HEK293 (cell line): Measurements from ENCODE around the gene NUMB.

Experiments
- CTCF ChIA-PET: fragments of 350-600 bp; formaldehyde crosslinking; extraction: SDS; loops from one replicate; lab custom pipeline; 2021; ENCODE audit warnings: antibody characterized with exemption; lab: Yijun Ruan, JAX
- POLR2A ChIA-PET: fragments of 300-600 bp; formaldehyde crosslinking; extraction: SDS; loops from one replicate; lab custom pipeline; 2020; ENCODE audit warnings: antibody characterized with exemption, inconsistent platforms; lab: Yijun Ruan, JAX
- H3K27ac ChIP-seq: fragments of 200-500 bp; sonication (Bioruptor generic); 2 replicates; pipeline ENCODE4 v1.5.1; 2014; ENCODE audit warnings: low read depth, low read length, control low read depth, inconsistent platforms; ENCODE audit errors: extremely low read depth
- H3K36me3 ChIP-seq, 2 experiments: fragments of 200-500 bp in 1 of 2; sonication (Bioruptor generic) in 1 of 2; 1 replicate in 1 of 2; 2 replicates in 1 of 2; pipeline ENCODE4 v1.5.1; 2014 to 2017; ENCODE audit warnings: inconsistent platforms in 2 of 2, low read length in 2 of 2; ENCODE audit not compliant: control insufficient read depth in 2 of 2, insufficient read depth in 1 of 2
- H3K4me1 ChIP-seq: fragments of 200-500 bp; sonication (Bioruptor generic); 2 replicates; pipeline ENCODE4 v1.5.1; 2014; ENCODE audit warnings: mild to moderate bottlenecking, low read length, inconsistent platforms; ENCODE audit not compliant: control insufficient read depth, insufficient read depth
- H3K4me3 ChIP-seq: 2 replicates; pipeline ENCODE4 v1.5.1; 2011; ENCODE audit warnings: low read depth, mild to moderate bottlenecking, control low read depth, low read length, moderate library complexity
- H3K9me3 ChIP-seq: fragments of 200-500 bp; sonication (Bioruptor generic); 2 replicates; pipeline ENCODE4 v1.5.1; 2014; ENCODE audit warnings: low read depth, low read length, inconsistent platforms; ENCODE audit not compliant: control insufficient read depth, insufficient read depth
- GLIS1 ChIP-seq: fragments of 450-650 bp; formaldehyde crosslinking; IDR thresholded peaks from 2 replicates; pipeline ENCODE4 v1.5.1; 2016; ENCODE audit warnings: missing biosample characterization, missing genetic modification characterization
- GLIS2 ChIP-seq: fragments of 450-650 bp; formaldehyde crosslinking; IDR thresholded peaks from 2 replicates; pipeline ENCODE4 v1.5.1; 2016; ENCODE audit warnings: missing biosample characterization, missing genetic modification characterization
- KLF7 ChIP-seq: fragments of 450-650 bp; formaldehyde crosslinking; IDR thresholded peaks from 2 replicates; pipeline ENCODE4 v1.5.1; 2016; ENCODE audit warnings: missing biosample characterization, missing genetic modification characterization, borderline replicate concordance
- OSR2 ChIP-seq: fragments of 450-650 bp; formaldehyde crosslinking; IDR thresholded peaks from 2 replicates; pipeline ENCODE4 v1.5.1; 2016; ENCODE audit warnings: missing biosample characterization, missing genetic modification characterization
- PRDM1 ChIP-seq: fragments of 450-650 bp; formaldehyde crosslinking; IDR thresholded peaks from 2 replicates; pipeline ENCODE4; 2016; ENCODE audit warnings: missing biosample characterization, missing genetic modification characterization
- SP7 ChIP-seq: fragments of 450-650 bp; formaldehyde crosslinking; IDR thresholded peaks from 2 replicates; pipeline ENCODE4 v1.5.1; 2016; ENCODE audit warnings: missing biosample characterization, missing genetic modification characterization
- YY1 ChIP-seq: fragments of 450-650 bp; formaldehyde crosslinking; IDR thresholded peaks from 2 replicates; pipeline ENCODE4 v1.5.1; 2018; ENCODE audit warnings: missing biosample characterization, missing genetic modification characterization
- ZBTB1 ChIP-seq: fragments of 450-650 bp; formaldehyde crosslinking; IDR thresholded peaks from 2 replicates; pipeline ENCODE4 v1.5.1; 2016; ENCODE audit warnings: missing biosample characterization, missing genetic modification characterization
- ZBTB17 ChIP-seq: fragments of 450-650 bp; formaldehyde crosslinking; IDR thresholded peaks from 2 replicates; pipeline ENCODE4 v1.5.1; 2016; ENCODE audit warnings: missing biosample characterization, missing genetic modification characterization
- ZEB2 ChIP-seq: fragments of 450-650 bp; formaldehyde crosslinking; IDR thresholded peaks from 2 replicates; pipeline ENCODE4 v1.5.1; 2016; ENCODE audit warnings: missing biosample characterization, missing genetic modification characterization
- ZIC2 ChIP-seq: fragments of 450-650 bp; formaldehyde crosslinking; IDR thresholded peaks from 2 replicates; pipeline ENCODE4 v1.5.1; 2016; ENCODE audit warnings: missing biosample characterization, missing genetic modification characterization
- ZNF16 ChIP-seq: fragments of 450-650 bp; formaldehyde crosslinking; IDR thresholded peaks from 2 replicates; pipeline ENCODE4 v1.5.1; 2016; ENCODE audit warnings: low read depth, missing biosample characterization, missing genetic modification characterization
- ZNF175 ChIP-seq: fragments of 450-650 bp; formaldehyde crosslinking; IDR thresholded peaks from 2 replicates; pipeline ENCODE4 v1.5.1; 2016; ENCODE audit warnings: missing biosample characterization, missing genetic modification characterization
- ZNF24 ChIP-seq: fragments of 450-650 bp; formaldehyde crosslinking; IDR thresholded peaks from 2 replicates; pipeline ENCODE4 v1.5.1; 2016; ENCODE audit warnings: missing biosample characterization, missing genetic modification characterization
- ZNF248 ChIP-seq: fragments of 450-650 bp; formaldehyde crosslinking; IDR thresholded peaks from 2 replicates; pipeline ENCODE4 v1.5.1; 2017; ENCODE audit warnings: missing biosample characterization, missing genetic modification characterization
- ZNF292 ChIP-seq: fragments of 450-650 bp; formaldehyde crosslinking; IDR thresholded peaks from 2 replicates; pipeline ENCODE4 v1.5.1; 2016; ENCODE audit warnings: low read depth, missing biosample characterization, missing genetic modification characterization, borderline replicate concordance
- ZNF366 ChIP-seq: fragments of 450-650 bp; formaldehyde crosslinking; conservative IDR thresholded peaks from 2 replicates; pipeline ENCODE4 v1.5.1; 2016; ENCODE audit warnings: missing biosample characterization, missing genetic modification characterization
- ZNF433 ChIP-seq: fragments of 450-650 bp; formaldehyde crosslinking; IDR thresholded peaks from 2 replicates; pipeline ENCODE4 v1.5.1; 2016; ENCODE audit warnings: missing biosample characterization, missing genetic modification characterization, low read depth
- ZNF501 ChIP-seq: fragments of 450-650 bp; formaldehyde crosslinking; IDR thresholded peaks from 2 replicates; pipeline ENCODE4 v1.5.1; 2016; ENCODE audit warnings: missing biosample characterization, missing genetic modification characterization
- ZNF585B ChIP-seq: fragments of 450-650 bp; formaldehyde crosslinking; IDR thresholded peaks from 2 replicates; pipeline ENCODE4 v1.5.1; 2016; ENCODE audit warnings: missing biosample characterization, missing genetic modification characterization
- ZNF629 ChIP-seq: fragments of 450-650 bp; formaldehyde crosslinking; IDR thresholded peaks from 2 replicates; pipeline ENCODE4 v1.5.1; 2017; ENCODE audit warnings: missing biosample characterization, missing genetic modification characterization
- TF ChIP-seq, protein P1 (sequence below): fragments of 450-650 bp; formaldehyde crosslinking; IDR thresholded peaks from 2 replicates; pipeline ENCODE4 v1.5.1; 2016; ENCODE audit warnings: missing biosample characterization, missing genetic modification characterization
- TF ChIP-seq, protein P2 (sequence below): fragments of 450-650 bp; formaldehyde crosslinking; IDR thresholded peaks from 2 replicates; pipeline ENCODE4 v1.5.1; 2016; ENCODE audit warnings: missing biosample characterization, missing genetic modification characterization
- TF ChIP-seq, protein P3 (sequence below): fragments of 450-650 bp; formaldehyde crosslinking; IDR thresholded peaks from 2 replicates; pipeline ENCODE4 v1.5.1; 2017; ENCODE audit warnings: missing biosample characterization, missing genetic modification characterization
- TF ChIP-seq, protein P4 (sequence below): fragments of 450-650 bp; formaldehyde crosslinking; IDR thresholded peaks from 2 replicates; pipeline ENCODE4 v1.5.1; 2016; ENCODE audit warnings: missing biosample characterization, missing genetic modification characterization
- TF ChIP-seq, protein P5 (sequence below): fragments of 450-650 bp; formaldehyde crosslinking; IDR thresholded peaks from 2 replicates; pipeline ENCODE4 v1.5.1; 2017; ENCODE audit warnings: missing biosample characterization, missing genetic modification characterization
- TF ChIP-seq, protein P6 (sequence below): fragments of 450-650 bp; formaldehyde crosslinking; IDR thresholded peaks from 2 replicates; pipeline ENCODE4 v1.5.1; 2016; ENCODE audit warnings: missing biosample characterization, missing genetic modification characterization
- TF ChIP-seq, protein P7 (sequence below): fragments of 450-650 bp; formaldehyde crosslinking; IDR thresholded peaks from 2 replicates; pipeline ENCODE4 v1.5.1; 2017; ENCODE audit warnings: missing biosample characterization, missing genetic modification characterization

Gene NUMB

DNA sequence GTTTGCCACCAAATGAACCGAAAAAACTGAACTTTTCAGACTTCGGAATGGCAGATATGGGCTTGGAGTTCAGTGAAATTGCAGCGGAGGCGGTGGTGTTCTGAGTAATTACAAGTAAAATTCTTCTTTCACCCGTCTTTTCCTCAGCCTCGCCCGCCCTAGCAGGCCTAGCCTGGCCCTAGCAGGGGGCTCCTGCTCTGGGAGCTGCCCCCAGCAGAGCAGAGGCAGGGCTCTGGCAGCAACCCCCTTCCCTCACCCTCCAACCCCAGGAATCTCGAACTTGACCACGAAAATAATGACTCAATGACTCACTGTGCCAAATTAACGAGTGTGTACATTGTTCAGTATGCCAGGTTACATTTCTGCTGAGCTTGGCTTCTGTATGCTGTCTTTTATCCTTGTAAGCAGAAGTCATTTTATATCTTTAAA, 219.9 kb downstream of the NUMB start:
- Histone ChIP-seq H3K4me3 (peak overlapping the region; percentile 54), H3K27ac (peak overlapping the region; percentile 77), H3K9me3 (no peaks in the 10 kb centered on the region), H3K4me1 (peaks cover 13% of the 10 kb centered on the region), H3K36me3 (no peaks in the 10 kb centered on the region)
- ChIA-PET CTCF (no interaction called here), POLR2A (interaction anchor here (0.7 to 2.1 kb wide), 3 partner anchors 102 to 220 kb away, joined by 3 to 8 read pairs (median 4); partner anchors contain the start of genes NUMB, PSEN1 and RBM25)
- TF ChIP-seq, protein P1, sequence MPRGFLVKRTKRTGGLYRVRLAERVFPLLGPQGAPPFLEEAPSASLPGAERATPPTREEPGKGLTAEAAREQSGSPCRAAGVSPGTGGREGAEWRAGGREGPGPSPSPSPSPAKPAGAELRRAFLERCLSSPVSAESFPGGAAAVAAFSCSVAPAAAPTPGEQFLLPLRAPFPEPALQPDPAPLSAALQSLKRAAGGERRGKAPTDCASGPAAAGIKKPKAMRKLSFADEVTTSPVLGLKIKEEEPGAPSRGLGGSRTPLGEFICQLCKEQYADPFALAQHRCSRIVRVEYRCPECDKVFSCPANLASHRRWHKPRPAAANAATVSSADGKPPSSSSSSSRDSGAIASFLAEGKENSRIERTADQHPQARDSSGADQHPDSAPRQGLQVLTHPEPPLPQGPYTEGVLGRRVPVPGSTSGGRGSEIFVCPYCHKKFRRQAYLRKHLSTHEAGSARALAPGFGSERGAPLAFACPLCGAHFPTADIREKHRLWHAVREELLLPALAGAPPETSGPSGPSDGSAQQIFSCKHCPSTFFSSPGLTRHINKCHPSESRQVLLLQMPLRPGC (tag by site-specific recombination), result peak; percentile 95
- TF ChIP-seq ZNF629, result peak; percentile 67
- TF ChIP-seq ZBTB17, result peak; percentile 64
- peak; percentile 88 for TF ChIP-seq OSR2 (tag by site-specific recombination)
- TF ChIP-seq, protein P2, sequence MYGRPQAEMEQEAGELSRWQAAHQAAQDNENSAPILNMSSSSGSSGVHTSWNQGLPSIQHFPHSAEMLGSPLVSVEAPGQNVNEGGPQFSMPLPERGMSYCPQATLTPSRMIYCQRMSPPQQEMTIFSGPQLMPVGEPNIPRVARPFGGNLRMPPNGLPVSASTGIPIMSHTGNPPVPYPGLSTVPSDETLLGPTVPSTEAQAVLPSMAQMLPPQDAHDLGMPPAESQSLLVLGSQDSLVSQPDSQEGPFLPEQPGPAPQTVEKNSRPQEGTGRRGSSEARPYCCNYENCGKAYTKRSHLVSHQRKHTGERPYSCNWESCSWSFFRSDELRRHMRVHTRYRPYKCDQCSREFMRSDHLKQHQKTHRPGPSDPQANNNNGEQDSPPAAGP, result peak; percentile 86
- TF ChIP-seq PRDM1 (tag by site-specific recombination), result 0 out of 2 replicates have a peak, but pooled peaks have one; percentile 18
- TF ChIP-seq GLIS1 (tag by site-specific recombination), result peak; percentile 96
- TF ChIP-seq ZNF175 (tag by site-specific recombination), result no peak
- TF ChIP-seq, protein P3, sequence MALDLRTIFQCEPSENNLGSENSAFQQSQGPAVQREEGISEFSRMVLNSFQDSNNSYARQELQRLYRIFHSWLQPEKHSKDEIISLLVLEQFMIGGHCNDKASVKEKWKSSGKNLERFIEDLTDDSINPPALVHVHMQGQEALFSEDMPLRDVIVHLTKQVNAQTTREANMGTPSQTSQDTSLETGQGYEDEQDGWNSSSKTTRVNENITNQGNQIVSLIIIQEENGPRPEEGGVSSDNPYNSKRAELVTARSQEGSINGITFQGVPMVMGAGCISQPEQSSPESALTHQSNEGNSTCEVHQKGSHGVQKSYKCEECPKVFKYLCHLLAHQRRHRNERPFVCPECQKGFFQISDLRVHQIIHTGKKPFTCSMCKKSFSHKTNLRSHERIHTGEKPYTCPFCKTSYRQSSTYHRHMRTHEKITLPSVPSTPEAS (tag by site-specific recombination), result peak; percentile 77
- TF ChIP-seq, protein P4, sequence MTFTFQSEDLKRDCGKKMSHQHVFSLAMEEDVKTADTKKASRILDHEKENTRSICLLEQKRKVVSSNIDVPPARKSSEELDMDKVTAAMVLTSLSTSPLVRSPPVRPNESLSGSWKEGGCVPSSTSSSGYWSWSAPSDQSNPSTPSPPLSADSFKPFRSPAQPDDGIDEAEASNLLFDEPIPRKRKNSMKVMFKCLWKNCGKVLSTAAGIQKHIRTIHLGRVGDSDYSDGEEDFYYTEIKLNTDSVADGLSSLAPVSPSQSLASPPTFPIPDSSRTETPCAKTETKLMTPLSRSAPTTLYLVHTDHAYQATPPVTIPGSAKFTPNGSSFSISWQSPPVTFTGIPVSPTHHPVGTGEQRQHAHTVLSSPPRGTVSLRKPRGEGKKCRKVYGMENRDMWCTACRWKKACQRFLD (tag by site-specific recombination), result no peak
- 0 out of 2 replicates have a peak, but pooled peaks have one; percentile 17 for TF ChIP-seq ZNF366
- no peak for TF ChIP-seq KLF7
- no peak for TF ChIP-seq ZNF585B
- TF ChIP-seq YY1 (tag by site-specific recombination), result no peak
- no peak for TF ChIP-seq ZNF433 (tag by site-specific recombination)
- peak; percentile 79 for TF ChIP-seq SP7 (tag by site-specific recombination)
- 0 out of 2 replicates have a peak, but pooled peaks have one; percentile 38 for TF ChIP-seq ZBTB1
- no peak for TF ChIP-seq ZNF16
- TF ChIP-seq, protein P5, sequence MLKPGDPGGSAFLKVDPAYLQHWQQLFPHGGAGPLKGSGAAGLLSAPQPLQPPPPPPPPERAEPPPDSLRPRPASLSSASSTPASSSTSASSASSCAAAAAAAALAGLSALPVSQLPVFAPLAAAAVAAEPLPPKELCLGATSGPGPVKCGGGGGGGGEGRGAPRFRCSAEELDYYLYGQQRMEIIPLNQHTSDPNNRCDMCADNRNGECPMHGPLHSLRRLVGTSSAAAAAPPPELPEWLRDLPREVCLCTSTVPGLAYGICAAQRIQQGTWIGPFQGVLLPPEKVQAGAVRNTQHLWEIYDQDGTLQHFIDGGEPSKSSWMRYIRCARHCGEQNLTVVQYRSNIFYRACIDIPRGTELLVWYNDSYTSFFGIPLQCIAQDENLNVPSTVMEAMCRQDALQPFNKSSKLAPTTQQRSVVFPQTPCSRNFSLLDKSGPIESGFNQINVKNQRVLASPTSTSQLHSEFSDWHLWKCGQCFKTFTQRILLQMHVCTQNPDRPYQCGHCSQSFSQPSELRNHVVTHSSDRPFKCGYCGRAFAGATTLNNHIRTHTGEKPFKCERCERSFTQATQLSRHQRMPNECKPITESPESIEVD (tag by site-specific recombination), result 0 out of 2 replicates have a peak, but pooled peaks have one; percentile 23
- TF ChIP-seq, protein P6, sequence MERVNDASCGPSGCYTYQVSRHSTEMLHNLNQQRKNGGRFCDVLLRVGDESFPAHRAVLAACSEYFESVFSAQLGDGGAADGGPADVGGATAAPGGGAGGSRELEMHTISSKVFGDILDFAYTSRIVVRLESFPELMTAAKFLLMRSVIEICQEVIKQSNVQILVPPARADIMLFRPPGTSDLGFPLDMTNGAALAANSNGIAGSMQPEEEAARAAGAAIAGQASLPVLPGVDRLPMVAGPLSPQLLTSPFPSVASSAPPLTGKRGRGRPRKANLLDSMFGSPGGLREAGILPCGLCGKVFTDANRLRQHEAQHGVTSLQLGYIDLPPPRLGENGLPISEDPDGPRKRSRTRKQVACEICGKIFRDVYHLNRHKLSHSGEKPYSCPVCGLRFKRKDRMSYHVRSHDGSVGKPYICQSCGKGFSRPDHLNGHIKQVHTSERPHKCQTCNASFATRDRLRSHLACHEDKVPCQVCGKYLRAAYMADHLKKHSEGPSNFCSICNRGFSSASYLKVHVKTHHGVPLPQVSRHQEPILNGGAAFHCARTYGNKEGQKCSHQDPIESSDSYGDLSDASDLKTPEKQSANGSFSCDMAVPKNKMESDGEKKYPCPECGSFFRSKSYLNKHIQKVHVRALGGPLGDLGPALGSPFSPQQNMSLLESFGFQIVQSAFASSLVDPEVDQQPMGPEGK, result peak; percentile 88
- TF ChIP-seq ZEB2, result peak; percentile 83; the same call in 1 of the 2 replicates
- peak; percentile 43; the same call in 1 of the 2 replicates for TF ChIP-seq ZNF24
- TF ChIP-seq ZIC2 (tag by site-specific recombination), result peak; percentile 87
- TF ChIP-seq ZNF292 (tag by site-specific recombination), result no peak
- TF ChIP-seq ZNF501 (tag by site-specific recombination), result peak; percentile 26; the same call in 1 of the 2 replicates
- peak; percentile 79 for TF ChIP-seq GLIS2 (tag by site-specific recombination)
- TF ChIP-seq, protein P7, sequence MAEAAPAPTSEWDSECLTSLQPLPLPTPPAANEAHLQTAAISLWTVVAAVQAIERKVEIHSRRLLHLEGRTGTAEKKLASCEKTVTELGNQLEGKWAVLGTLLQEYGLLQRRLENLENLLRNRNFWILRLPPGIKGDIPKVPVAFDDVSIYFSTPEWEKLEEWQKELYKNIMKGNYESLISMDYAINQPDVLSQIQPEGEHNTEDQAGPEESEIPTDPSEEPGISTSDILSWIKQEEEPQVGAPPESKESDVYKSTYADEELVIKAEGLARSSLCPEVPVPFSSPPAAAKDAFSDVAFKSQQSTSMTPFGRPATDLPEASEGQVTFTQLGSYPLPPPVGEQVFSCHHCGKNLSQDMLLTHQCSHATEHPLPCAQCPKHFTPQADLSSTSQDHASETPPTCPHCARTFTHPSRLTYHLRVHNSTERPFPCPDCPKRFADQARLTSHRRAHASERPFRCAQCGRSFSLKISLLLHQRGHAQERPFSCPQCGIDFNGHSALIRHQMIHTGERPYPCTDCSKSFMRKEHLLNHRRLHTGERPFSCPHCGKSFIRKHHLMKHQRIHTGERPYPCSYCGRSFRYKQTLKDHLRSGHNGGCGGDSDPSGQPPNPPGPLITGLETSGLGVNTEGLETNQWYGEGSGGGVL (tag by site-specific recombination), result 0 out of 2 replicates have a peak, but pooled peaks have one; percentile 20
- no peak for TF ChIP-seq ZNF248 (tag by site-specific recombination)
